Ishikawa (cell line): Measurements from ENCODE around the gene LEKR1.

Experiments
- CREB1 ChIP-seq: IDR thresholded peaks from 2 replicates; pipeline ENCODE4 v1.6.1; 2012; ENCODE audit warnings: low read depth
- EGR1 ChIP-seq: IDR thresholded peaks from 2 replicates; pipeline ENCODE4 v1.6.1; 2012
- EP300 ChIP-seq: IDR thresholded peaks from 2 replicates; pipeline ENCODE4 v1.6.1; 2012; ENCODE audit warnings: borderline replicate concordance
- MAX ChIP-seq: IDR thresholded peaks from 2 replicates; pipeline ENCODE4 v1.6.1; 2012
- NFIC ChIP-seq: IDR thresholded peaks from 2 replicates; pipeline ENCODE4 v1.6.1; 2012
- REST ChIP-seq: IDR thresholded peaks from 2 replicates; pipeline ENCODE4 v1.6.1; 2012; ENCODE audit warnings: low read depth, mild to moderate bottlenecking
- TAF1 ChIP-seq: IDR thresholded peaks from 2 replicates; pipeline ENCODE4 v1.6.1; 2012; ENCODE audit warnings: low read depth, mild to moderate bottlenecking
- TCF12 ChIP-seq: IDR thresholded peaks from 2 replicates; pipeline ENCODE4 v1.6.1; 2012; ENCODE audit warnings: low read depth
- TEAD4 ChIP-seq: IDR thresholded peaks from 2 replicates; pipeline ENCODE4 v1.6.1; 2012
- YY1 ChIP-seq: IDR thresholded peaks from 2 replicates; pipeline ENCODE4 v1.6.1; 2012; ENCODE audit warnings: low read depth
- ZBTB7A ChIP-seq: IDR thresholded peaks from 2 replicates; pipeline ENCODE4 v1.6.1; 2012; ENCODE audit warnings: low read depth

GRCh38 chr3:156939315-156939714, 113.2 kb downstream of the LEKR1 start:
- TF ChIP-seq TCF12: no peak
- no peak for TF ChIP-seq NFIC
- no peak for TF ChIP-seq YY1
- TF ChIP-seq EP300: no peak
- no peak for TF ChIP-seq MAX
- TF ChIP-seq REST: no peak
- no peak for TF ChIP-seq TAF1
- no peak for TF ChIP-seq ZBTB7A
- TF ChIP-seq TEAD4: no peak
- no peak for TF ChIP-seq CREB1
- TF ChIP-seq EGR1: no peak
